HG02981 (cell line): ENCODE measurements around the gene C3orf18.
A peak's percentile ranks its signal among the peaks of the same experiment; 100 is the strongest.
"Not testable (repeated sequence)": the region's sequence is repeated elsewhere in the genome, so short reads cannot be mapped to it uniquely, and the experiment has no call there.

Source experiments
- ATAC-seq: cut with Tn5 transposase; IDR thresholded peaks from one replicate; pipeline ENCODE4 v1.9.1; 2021; ENCODE audit warnings: mild to moderate bottlenecking, moderate library complexity; ENCODE audit not compliant: unreplicated experiment

Gene C3orf18

GRCh38 chr3:50525191-50525910 lies 42.2 kb downstream of the C3orf18 start:
- no peak for ATAC-seq

- no peak for ATAC-seq
These were observed 42.8 kb downstream of the C3orf18 start for GRCh38 chr3:50524746-50525145.

GRCh38 chr3:50523279-50523811 lies 44.2 kb downstream of the C3orf18 start:
- ATAC-seq, result no peak

DNA sequence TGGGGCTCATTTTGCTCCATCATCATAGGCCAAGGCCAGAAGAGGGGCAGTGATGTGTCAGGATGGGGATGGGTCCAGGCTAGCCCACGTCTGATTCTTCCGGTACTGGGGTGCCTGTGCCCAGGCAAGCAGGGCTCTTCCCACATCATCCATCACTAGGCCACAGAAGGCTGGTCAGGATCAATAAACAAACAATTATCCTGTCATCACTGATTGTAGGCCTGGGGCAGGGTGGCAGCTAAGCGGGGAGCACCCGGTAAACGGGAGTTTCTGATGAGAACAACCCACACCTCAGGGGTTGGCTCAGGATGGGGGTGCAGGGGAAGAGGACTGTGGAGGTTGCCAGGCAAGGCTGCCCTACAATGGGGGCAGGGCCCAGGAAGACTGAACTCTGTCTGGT lies 46.0 kb downstream of the C3orf18 start:
- no peak for ATAC-seq

- no peak for ATAC-seq
These were observed 46.7 kb downstream of the C3orf18 start for GRCh38 chr3:50520849-50521248.

GRCh38 chr3:50519471-50520089 lies 48.0 kb downstream of the C3orf18 start:
- ATAC-seq, result peak; percentile 59

DNA sequence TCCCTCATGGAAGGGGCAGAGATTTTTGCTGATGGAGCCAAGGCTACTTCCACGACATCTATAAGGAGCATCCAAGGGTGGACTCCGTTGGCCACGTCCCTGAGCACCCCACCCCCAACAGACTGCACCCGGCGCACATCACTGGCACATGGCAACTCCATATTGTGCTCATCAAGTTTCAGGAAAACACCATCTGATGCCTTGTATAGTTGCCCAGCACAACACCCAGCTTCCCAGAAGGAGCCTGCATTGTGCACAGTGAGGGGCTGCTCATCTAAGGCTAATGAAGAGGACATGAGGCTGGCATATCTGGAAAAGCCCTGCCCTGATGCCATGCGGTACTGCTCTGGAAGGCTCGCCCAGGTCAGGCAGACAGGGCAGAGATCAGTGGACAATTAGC lies 49.1 kb downstream of the C3orf18 start:
- no peak for ATAC-seq

DNA sequence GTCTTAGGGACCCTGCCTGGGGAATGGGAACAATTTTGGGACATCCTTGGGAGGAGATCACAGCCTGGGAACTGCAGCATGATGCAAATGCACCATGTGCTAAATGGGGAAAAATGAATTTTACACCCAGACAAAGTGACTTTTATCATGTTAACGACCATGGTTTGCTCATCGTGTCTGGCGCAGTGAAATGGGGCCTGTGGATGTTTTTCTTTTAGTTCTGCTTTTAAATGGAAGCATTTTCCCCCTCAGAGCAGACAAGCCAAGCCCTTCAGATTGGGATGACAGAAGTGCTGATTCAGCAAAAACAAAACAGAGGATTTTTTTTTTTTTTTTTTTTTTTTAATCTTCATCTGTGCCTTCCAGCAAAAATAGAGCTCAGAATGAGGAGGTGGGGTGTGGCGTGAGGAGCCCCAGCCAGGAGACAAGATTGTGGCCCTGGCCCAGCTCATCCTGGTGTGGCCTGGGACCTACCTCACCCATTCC lies 49.8 kb downstream of the C3orf18 start:
- no peak for ATAC-seq

- ATAC-seq, result no peak
These were observed 51.1 kb downstream of the C3orf18 start for GRCh38 chr3:50516440-50516871.

DNA sequence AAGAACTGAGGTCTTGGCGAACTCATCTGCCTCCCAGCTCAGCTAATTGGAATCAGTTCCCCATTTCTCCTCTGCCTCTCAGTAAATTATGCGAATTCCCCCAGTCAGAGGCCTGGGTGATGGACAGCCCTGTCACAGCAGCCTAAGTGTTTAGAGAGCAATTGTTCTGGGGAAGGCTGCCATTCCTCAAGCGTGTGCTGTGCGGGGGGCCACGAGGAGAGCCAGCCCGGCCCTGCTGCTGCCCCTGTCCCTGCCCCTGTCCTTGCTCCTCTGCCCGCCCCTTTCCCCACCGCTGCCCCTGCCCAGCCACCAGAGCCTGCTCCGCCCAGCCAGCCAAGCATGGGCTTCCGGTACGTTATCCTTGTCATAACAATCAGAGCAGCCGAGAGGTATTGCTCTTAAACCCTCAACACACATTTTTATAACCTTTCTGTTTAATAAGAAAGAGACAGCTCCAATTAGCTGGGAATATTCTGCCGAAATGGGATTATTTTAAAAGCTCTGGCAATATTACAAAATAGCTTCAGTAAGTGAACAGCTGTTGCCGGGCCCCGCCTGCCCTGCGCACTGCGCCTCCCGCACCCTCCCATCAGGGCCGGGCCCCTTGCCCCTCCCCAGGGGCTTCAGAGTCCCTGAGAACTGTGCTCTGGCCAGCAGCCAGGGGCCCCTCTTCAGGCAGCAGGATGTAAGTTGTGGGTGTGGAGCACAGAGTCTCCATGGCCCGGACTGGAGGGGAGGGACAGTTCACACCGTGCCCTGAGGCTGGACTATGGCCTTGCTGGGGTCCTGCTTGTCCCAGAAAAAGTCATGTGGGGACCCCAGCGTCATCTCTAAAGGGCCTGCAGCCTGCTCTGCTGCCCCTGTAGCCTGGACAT lies 51.7 kb downstream of the C3orf18 start:
- no peak for ATAC-seq

- not testable (repeated sequence) for ATAC-seq
These were observed 54.6 kb downstream of the C3orf18 start for GRCh38 chr3:50512908-50513307.

GRCh38 chr3:50512131-50512530 lies 55.4 kb downstream of the C3orf18 start:
- ATAC-seq, result no peak

DNA sequence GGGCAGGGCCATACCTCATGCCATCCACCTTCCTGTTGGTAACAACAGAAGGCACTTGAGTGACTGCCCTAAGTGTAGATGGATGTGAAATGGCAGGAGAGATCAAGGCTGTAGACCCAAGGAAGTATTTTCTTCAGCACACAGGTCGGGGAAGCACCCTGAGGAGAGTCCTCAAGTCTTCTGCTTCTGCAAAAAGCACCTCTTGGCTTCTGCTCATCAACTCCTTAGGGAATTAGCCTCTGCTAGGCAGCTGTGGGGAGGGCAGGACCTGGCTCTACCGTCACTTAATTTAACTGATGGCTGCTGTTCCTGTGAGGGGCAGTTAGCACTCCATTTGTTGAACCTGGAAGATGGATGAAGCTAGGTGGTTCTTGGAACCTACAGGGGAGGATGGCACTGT lies 57.2 kb downstream of the C3orf18 start:
- ATAC-seq, result no peak

GRCh38 chr3:50509715-50510114 lies 57.8 kb downstream of the C3orf18 start:
- ATAC-seq, result no peak

- no peak for ATAC-seq
These were observed 58.7 kb downstream of the C3orf18 start for GRCh38 chr3:50508821-50509220.
